Hematopoietic multipotent progenitor cell treated with erythropoietin and hydrocortisone succinate and interleukin-3 and kit ligand, for 6 days (in vitro differentiated cells): Measurements from ENCODE around the gene JDP2.
A peak's percentile ranks its signal among the peaks of the same experiment; 100 is the strongest.

Experiments used
- DNase-seq: peaks from one replicate; pipeline ENCODE4 v3.0.0-alpha.2; 2015

Gene JDP2

GRCh38 chr14:75411214-75411540 lies 16.6 kb upstream of the JDP2 start:
- no peak for DNase-seq

- DNase-seq, result no peak
Observed at GRCh38 chr14:75413013-75413412, 14.8 kb upstream of the JDP2 start.

- DNase-seq, result no peak
Observed at GRCh38 chr14:75417674-75418073, 10.1 kb upstream of the JDP2 start.

- peak; percentile 60 for DNase-seq
Observed at GRCh38 chr14:75418850-75419768, 8.7 kb upstream of the JDP2 start.

- no peak for DNase-seq
Observed at GRCh38 chr14:75422169-75422568, 5.7 kb upstream of the JDP2 start.

GRCh38 chr14:75424496-75424895 lies 3.3 kb upstream of the JDP2 start:
- no peak for DNase-seq

- no peak for DNase-seq
Observed at GRCh38 chr14:75425446-75425845, 2.4 kb upstream of the JDP2 start.

- DNase-seq, result no peak
Observed at GRCh38 chr14:75426332-75427125, 1.3 kb upstream of the JDP2 start.

- no peak for DNase-seq
Observed at GRCh38 chr14:75427126-75427481, 718 bp upstream of the JDP2 start.

- DNase-seq, result no peak
Observed at GRCh38 chr14:75428230-75429104, 645 bp downstream of the JDP2 start.

- no peak for DNase-seq
Observed at GRCh38 chr14:75429562-75429961, 1.7 kb downstream of the JDP2 start.

GRCh38 chr14:75430116-75430515 lies 2.3 kb downstream of the JDP2 start:
- DNase-seq, result no peak

- DNase-seq, result no peak
Observed at GRCh38 chr14:75430526-75430925, 2.7 kb downstream of the JDP2 start.

- no peak for DNase-seq
Observed at GRCh38 chr14:75430976-75431375, 3.2 kb downstream of the JDP2 start.

- DNase-seq, result no peak
Observed at GRCh38 chr14:75431827-75432226, 4.0 kb downstream of the JDP2 start.

- no peak for DNase-seq
Observed at GRCh38 chr14:75432411-75432810, 4.6 kb downstream of the JDP2 start.

- DNase-seq, result no peak
Observed at GRCh38 chr14:75433631-75434071, 5.8 kb downstream of the JDP2 start.

GRCh38 chr14:75434138-75434889 lies 6.5 kb downstream of the JDP2 start:
- DNase-seq, result no peak

GRCh38 chr14:75434890-75435248 lies 7.0 kb downstream of the JDP2 start:
- DNase-seq, result no peak

GRCh38 chr14:75435473-75435872 lies 7.7 kb downstream of the JDP2 start:
- no peak for DNase-seq

GRCh38 chr14:75437201-75438143 lies 9.7 kb downstream of the JDP2 start:
- no peak for DNase-seq
